Cardiac fibroblast (primary cell): ENCODE results near the gene FKBP2.

Source experiments
- DNase-seq, 2 donors: peaks; one replicate each; pipeline versions ENCODE4 v3.0.0 to v3.0.0-alpha.2; 2010; ENCODE audit warnings: low read depth in 2 of 2
- H3K4me3 ChIP-seq, 2 donors: replicated peaks in 1 of 2; 1 replicate in 1 of 2; 2 replicates in 1 of 2; pipeline ENCODE4 v1.5.1; 2011; ENCODE audit warnings: low read depth in 2 of 2, low read length in 2 of 2, mild to moderate bottlenecking in 2 of 2, moderate library complexity in 1 of 2
- TF ChIP-seq, protein P1 (sequence below): IDR thresholded peaks from one replicate; pipeline ENCODE4 v1.5.1; 2011; ENCODE audit warnings: low read depth, mild to moderate bottlenecking, low read length, inconsistent platforms

Gene FKBP2

GRCh38 chr11:64264371-64264852 is 23.5 kb downstream of the FKBP2 start:
- no peak overlapping the region for H3K4me3 ChIP-seq
- no peak for DNase-seq
- TF ChIP-seq, protein P1, sequence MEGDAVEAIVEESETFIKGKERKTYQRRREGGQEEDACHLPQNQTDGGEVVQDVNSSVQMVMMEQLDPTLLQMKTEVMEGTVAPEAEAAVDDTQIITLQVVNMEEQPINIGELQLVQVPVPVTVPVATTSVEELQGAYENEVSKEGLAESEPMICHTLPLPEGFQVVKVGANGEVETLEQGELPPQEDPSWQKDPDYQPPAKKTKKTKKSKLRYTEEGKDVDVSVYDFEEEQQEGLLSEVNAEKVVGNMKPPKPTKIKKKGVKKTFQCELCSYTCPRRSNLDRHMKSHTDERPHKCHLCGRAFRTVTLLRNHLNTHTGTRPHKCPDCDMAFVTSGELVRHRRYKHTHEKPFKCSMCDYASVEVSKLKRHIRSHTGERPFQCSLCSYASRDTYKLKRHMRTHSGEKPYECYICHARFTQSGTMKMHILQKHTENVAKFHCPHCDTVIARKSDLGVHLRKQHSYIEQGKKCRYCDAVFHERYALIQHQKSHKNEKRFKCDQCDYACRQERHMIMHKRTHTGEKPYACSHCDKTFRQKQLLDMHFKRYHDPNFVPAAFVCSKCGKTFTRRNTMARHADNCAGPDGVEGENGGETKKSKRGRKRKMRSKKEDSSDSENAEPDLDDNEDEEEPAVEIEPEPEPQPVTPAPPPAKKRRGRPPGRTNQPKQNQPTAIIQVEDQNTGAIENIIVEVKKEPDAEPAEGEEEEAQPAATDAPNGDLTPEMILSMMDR = no peak

GRCh38 chr11:64265176-64266160 is 24.6 kb downstream of the FKBP2 start:
- H3K4me3 ChIP-seq = no peak overlapping the region
- no peak for DNase-seq
- TF ChIP-seq, protein P1 = no peak

DNA sequence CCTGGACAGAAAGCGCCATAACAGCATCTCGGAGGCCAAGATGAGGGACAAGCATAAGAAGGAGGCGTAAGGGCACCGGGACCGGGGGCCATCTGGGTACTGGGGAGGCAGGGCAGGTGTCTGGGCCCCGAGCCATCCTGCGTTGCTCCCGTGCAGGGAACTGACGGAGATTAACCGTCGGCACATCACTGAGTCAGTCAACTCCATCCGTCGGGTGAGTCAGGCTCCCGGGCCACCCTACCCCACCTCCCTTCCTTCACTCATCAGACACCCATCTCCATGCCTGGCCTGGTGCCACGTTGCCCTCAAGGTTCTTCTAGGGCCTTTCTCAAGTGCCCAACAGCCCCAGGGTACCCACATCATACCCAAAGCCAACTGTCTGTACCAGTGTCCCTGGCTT is 25.4 kb downstream of the FKBP2 start:
- TF ChIP-seq, protein P1 = no peak
- no peak overlapping the region for H3K4me3 ChIP-seq
- DNase-seq = peak in 1 of 2 donors; percentile 64

GRCh38 chr11:64267207-64267945 is 26.5 kb downstream of the FKBP2 start:
- H3K4me3 ChIP-seq = no peak overlapping the region
- TF ChIP-seq, protein P1 = no peak
- DNase-seq = peak in 1 of 2 donors; percentile 58

DNA sequence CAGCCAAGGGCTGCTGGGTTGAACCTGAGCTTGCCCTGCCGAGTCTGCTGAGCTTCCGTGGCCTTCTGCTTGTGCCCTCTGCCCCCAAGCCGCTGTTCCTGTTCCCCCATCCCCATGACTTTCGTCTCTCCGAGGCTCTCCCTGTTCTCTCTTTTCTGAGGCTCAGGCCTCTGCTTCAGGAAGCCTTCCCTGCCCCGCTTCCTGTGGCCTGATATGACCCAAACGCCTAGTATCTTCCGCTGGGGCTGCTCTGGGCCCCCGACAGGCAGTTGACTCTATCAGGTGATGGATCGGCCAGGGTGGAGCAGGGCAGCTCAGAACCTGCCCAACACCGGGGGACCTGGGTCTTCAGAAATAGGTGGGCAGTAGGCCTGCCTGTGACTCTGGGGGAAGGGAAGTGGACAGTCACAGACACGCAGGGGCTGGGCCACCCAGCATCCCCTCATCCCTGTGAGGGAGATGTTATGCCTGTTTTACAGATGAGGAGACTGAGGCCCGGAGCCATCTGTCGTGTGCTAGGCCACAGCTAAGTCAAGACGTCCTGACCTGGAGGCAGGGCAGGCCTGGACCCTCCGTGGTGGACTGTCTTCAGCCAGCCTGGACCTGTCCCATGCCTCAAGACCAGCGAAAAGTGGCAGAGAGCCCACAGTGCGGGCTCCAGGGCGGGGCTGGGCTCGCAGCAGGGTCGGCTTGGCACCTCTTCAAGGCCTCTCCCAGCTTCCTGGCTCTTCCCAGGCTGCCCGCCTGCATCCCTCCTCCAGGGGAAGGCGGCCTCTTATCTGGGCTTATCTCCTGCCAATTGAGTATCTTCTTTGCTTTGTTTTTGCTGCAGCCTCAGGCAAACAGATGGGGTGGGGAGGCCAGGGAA is 27.4 kb downstream of the FKBP2 start:
- DNase-seq = peak; percentile 29 to 93
- TF ChIP-seq, protein P1 = no peak
- H3K4me3 ChIP-seq = peak overlapping the region in 1 of 2 donors; percentile 56
